GM23338 (cell line): Measurements from ENCODE around the gene FST. TPM values are rescaled to one million over a fixed set of nuclear protein-coding genes. Genes with fewer than 3 reads are reported as not detected.

ENCODE experiments used
- ATAC-seq: fragments of 200-7000 bp; cut with Tn5 transposase; 3 replicates; pipeline ENCODE4 v1.9.1; 2020
- DNase-seq: peaks from one replicate; pipeline ENCODE4 v3.0.0-alpha.2; 2015; ENCODE audit warnings: low spot score
- H2AFZ ChIP-seq: fragments of 200-600 bp; sonication (generic); 2 replicates; pipeline ENCODE4 v1.8.0; 2016; ENCODE audit warnings: antibody characterized with exemption, mild to moderate bottlenecking, moderate library complexity
- H3F3A ChIP-seq: fragments of 200-600 bp; sonication (generic); replicated peaks from 2 replicates; pipeline ENCODE4 v1.8.0; 2017; ENCODE audit warnings: antibody characterized with exemption, mixed run types, low read depth
- H3K27ac ChIP-seq: fragments of 200-600 bp; sonication (generic); 2 replicates; pipeline ENCODE4 v1.6.1; 2016; ENCODE audit warnings: low read depth
- H3K27me3 ChIP-seq: fragments of 200-600 bp; sonication (generic); 2 replicates; pipeline ENCODE4 v1.8.0; 2016; ENCODE audit warnings: mild to moderate bottlenecking, mixed run types, moderate library complexity; ENCODE audit not compliant: insufficient read depth
- H3K36me3 ChIP-seq: fragments of 200-600 bp; sonication (generic); 2 replicates; pipeline ENCODE4 v1.8.0; 2016; ENCODE audit warnings: mild to moderate bottlenecking; ENCODE audit not compliant: insufficient read depth
- H3K4me1 ChIP-seq: fragments of 200-600 bp; sonication (generic); 2 replicates; pipeline ENCODE4 v1.8.0; 2016; ENCODE audit warnings: mild to moderate bottlenecking, moderate library complexity; ENCODE audit not compliant: insufficient read depth
- H3K4me2 ChIP-seq: fragments of 200-600 bp; sonication (generic); 2 replicates; pipeline ENCODE4 v1.7.1; 2017; ENCODE audit warnings: mixed run types
- H3K4me3 ChIP-seq: fragments of 200-600 bp; sonication (generic); 2 replicates; pipeline ENCODE4 v1.6.1; 2016; ENCODE audit warnings: mixed run types
- H3K79me2 ChIP-seq: fragments of 200-600 bp; sonication (generic); replicated peaks from 2 replicates; pipeline ENCODE4 v1.8.0; 2017; ENCODE audit warnings: mild to moderate bottlenecking; ENCODE audit not compliant: insufficient read depth
- H3K9me2 ChIP-seq: fragments of 200-600 bp; sonication (generic); 2 replicates; pipeline ENCODE4 v1.8.0; 2017; ENCODE audit not compliant: insufficient read depth
- H4K20me1 ChIP-seq: fragments of 200-600 bp; sonication (generic); replicated peaks from 2 replicates; pipeline ENCODE4 v1.8.0; 2017; ENCODE audit warnings: mild to moderate bottlenecking; ENCODE audit not compliant: insufficient read depth
- H3K27ac Mint-ChIP-seq: 2 replicates; pipeline ENCODE4 v1.8.0; 2020; ENCODE audit warnings: inconsistent platforms, mild to moderate bottlenecking, moderate library complexity, mixed read lengths
- H3K27me3 Mint-ChIP-seq: 3 replicates; pipeline ENCODE4 v1.8.0; 2022; ENCODE audit warnings: low read depth, mild to moderate bottlenecking, moderate library complexity, mixed read lengths, inconsistent platforms; ENCODE audit not compliant: insufficient read depth, poor library complexity
- H3K36me3 Mint-ChIP-seq: 3 replicates; pipeline ENCODE4 v1.8.0; 2021; ENCODE audit warnings: low read depth, mild to moderate bottlenecking, inconsistent platforms, moderate library complexity, mixed read lengths
- H3K4me1 Mint-ChIP-seq: 3 replicates; pipeline ENCODE4 v1.8.0; 2020; ENCODE audit warnings: mild to moderate bottlenecking, inconsistent platforms, mixed read lengths
- H3K4me3 Mint-ChIP-seq: 3 replicates; pipeline ENCODE4 v1.8.0; 2021; ENCODE audit warnings: moderate library complexity, mild to moderate bottlenecking, inconsistent platforms, mixed read lengths
- H3K9me3 Mint-ChIP-seq: 3 replicates; pipeline ENCODE4 v1.8.0; 2020; ENCODE audit warnings: moderate library complexity, mild to moderate bottlenecking, inconsistent platforms, mixed read lengths
- CREB1 ChIP-seq: fragments of 250-450 bp; sonication (Bioruptor Pico); IDR thresholded peaks from 2 replicates; pipeline ENCODE4 v1.5.0; 2020; ENCODE audit warnings: low read depth, mild to moderate bottlenecking, moderate library complexity
- CTCF ChIP-seq, 2 experiments: fragments of 200-600 bp in 1 of 2; sonication (generic) in 1 of 2; conservative IDR thresholded peaks; 2 replicates each; pipeline versions ENCODE4 v1.5.1 to v1.6.1; 2016 to 2017; ENCODE audit warnings: antibody characterized with exemption in 2 of 2, low read depth in 2 of 2, mild to moderate bottlenecking in 2 of 2, moderate library complexity in 1 of 2
- EZH2 ChIP-seq: fragments of 200-600 bp; sonication (generic); IDR thresholded peaks from one replicate; pipeline ENCODE4 v1.8.0; 2017; ENCODE audit warnings: antibody characterized with exemption, mild to moderate bottlenecking, low read depth; ENCODE audit not compliant: unreplicated experiment
- JUNB ChIP-seq: IDR thresholded peaks from one replicate; pipeline ENCODE4 v1.6.1; 2016; ENCODE audit warnings: antibody characterized with exemption; ENCODE audit not compliant: unreplicated experiment
- NANOG ChIP-seq: IDR thresholded peaks from 2 replicates; pipeline ENCODE4 v1.6.1; 2016; ENCODE audit warnings: antibody characterized with exemption, borderline replicate concordance
- POLR2AphosphoS5 ChIP-seq: IDR thresholded peaks from 2 replicates; pipeline ENCODE4 v1.6.1; 2016; ENCODE audit warnings: antibody characterized with exemption, low read depth
- REST ChIP-seq: IDR thresholded peaks from one replicate; pipeline ENCODE4 v1.6.1; 2018; ENCODE audit warnings: antibody characterized with exemption; ENCODE audit not compliant: unreplicated experiment
- STAT1 ChIP-seq: IDR thresholded peaks from one replicate; pipeline ENCODE4 v1.6.1; 2016; ENCODE audit warnings: antibody characterized with exemption; ENCODE audit not compliant: unreplicated experiment
- ZNF331 ChIP-seq: fragments of 250-450 bp; sonication (Bioruptor Pico); IDR thresholded peaks from 2 replicates; pipeline ENCODE4 v1.5.0; 2020; ENCODE audit warnings: low read depth, mild to moderate bottlenecking, moderate library complexity
- polyA plus RNA-seq: library from polyadenylated mRNA; unstranded; fragments of >200 nt; fragmentation: Nextera tagmentation; extraction: Ambion mirVana; gene quantifications from 2 replicates; pipeline ENCODE4 v1.2.1, GENCODE V29; 2016
- total RNA-seq: library from RNA; depleted of rRNA; stranded (reverse); fragments of >200 nt; shearing (Covaris generic); gene quantifications from 2 replicates; pipeline ENCODE4 v1.2.3, GENCODE V29; 2014
- TF ChIP-seq, protein P1 (sequence below): fragments of 250-450 bp; sonication (Bioruptor Pico); IDR thresholded peaks from 2 replicates; pipeline ENCODE4 v1.5.0; 2020; ENCODE audit warnings: mild to moderate bottlenecking, moderate library complexity
- TF ChIP-seq, protein P2 (sequence below): IDR thresholded peaks from 2 replicates; pipeline ENCODE4 v1.6.1; 2016; ENCODE audit warnings: antibody characterized with exemption

FST gene
- total and polyA plus RNA-seq, 2 experiments from 2014 or later: 7.6 to 13.9 TPM

GRCh38 chr5:53515988-53516387 lies 35.6 kb downstream of the FST start:
- peaks cover 2% of the 10 kb centered on the region for H3K27me3 Mint-ChIP-seq

DNA sequence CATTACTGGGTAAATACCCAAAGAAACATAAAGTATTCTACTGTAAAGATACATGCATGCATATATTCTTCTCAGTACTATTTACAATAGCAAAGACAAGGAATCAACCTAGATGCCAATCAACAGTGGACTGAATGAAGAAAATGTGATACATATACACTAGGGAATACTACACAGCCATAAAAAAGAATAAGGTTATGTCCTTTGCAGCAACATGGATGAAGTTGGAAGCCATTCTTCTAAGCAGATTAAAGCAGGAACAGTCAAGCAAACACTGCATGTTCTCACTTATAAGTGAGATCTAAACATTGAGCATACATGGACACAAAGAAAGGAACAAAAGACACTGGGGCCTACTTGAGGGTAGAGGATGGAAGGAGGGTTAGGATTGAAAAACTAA lies 40.4 kb downstream of the FST start:
- Histone ChIP-seq H3K4me2 (no peak overlapping the region), H3K27me3 (no peaks in the 10 kb centered on the region), H4K20me1 (no peaks in the 10 kb centered on the region), H3K27ac (no peak overlapping the region), H3K4me3 (no peak overlapping the region), H2AFZ (no peak overlapping the region), H3F3A (no peaks in the 10 kb centered on the region), H3K36me3 (no peaks in the 10 kb centered on the region; the same call in 1 of the 2 replicates), H3K4me1 (no peaks in the 10 kb centered on the region), H3K9me2 (no peaks in the 10 kb centered on the region; the same call in 1 of the 2 replicates), H3K79me2 (no peaks in the 10 kb centered on the region)
- Mint-ChIP-seq H3K9me3 (peaks cover 18% of the 10 kb centered on the region), H3K4me3 (no peak overlapping the region), H3K4me1 (no peaks in the 10 kb centered on the region), H3K27ac (no peak overlapping the region), H3K36me3 (no peaks in the 10 kb centered on the region), H3K27me3 (peaks cover 2% of the 10 kb centered on the region)
- DNase-seq: no peak
- ATAC-seq: no peak
- TF ChIP-seq REST (no peak), EZH2 (no peak), CTCF (conservative IDR thresholded peaks at IDR 0.05; ENCODE audit: low read depth in 2 of 2) (no peak), ZNF331 (no peak), POLR2AphosphoS5 (no peak)
- TF ChIP-seq, protein P1, sequence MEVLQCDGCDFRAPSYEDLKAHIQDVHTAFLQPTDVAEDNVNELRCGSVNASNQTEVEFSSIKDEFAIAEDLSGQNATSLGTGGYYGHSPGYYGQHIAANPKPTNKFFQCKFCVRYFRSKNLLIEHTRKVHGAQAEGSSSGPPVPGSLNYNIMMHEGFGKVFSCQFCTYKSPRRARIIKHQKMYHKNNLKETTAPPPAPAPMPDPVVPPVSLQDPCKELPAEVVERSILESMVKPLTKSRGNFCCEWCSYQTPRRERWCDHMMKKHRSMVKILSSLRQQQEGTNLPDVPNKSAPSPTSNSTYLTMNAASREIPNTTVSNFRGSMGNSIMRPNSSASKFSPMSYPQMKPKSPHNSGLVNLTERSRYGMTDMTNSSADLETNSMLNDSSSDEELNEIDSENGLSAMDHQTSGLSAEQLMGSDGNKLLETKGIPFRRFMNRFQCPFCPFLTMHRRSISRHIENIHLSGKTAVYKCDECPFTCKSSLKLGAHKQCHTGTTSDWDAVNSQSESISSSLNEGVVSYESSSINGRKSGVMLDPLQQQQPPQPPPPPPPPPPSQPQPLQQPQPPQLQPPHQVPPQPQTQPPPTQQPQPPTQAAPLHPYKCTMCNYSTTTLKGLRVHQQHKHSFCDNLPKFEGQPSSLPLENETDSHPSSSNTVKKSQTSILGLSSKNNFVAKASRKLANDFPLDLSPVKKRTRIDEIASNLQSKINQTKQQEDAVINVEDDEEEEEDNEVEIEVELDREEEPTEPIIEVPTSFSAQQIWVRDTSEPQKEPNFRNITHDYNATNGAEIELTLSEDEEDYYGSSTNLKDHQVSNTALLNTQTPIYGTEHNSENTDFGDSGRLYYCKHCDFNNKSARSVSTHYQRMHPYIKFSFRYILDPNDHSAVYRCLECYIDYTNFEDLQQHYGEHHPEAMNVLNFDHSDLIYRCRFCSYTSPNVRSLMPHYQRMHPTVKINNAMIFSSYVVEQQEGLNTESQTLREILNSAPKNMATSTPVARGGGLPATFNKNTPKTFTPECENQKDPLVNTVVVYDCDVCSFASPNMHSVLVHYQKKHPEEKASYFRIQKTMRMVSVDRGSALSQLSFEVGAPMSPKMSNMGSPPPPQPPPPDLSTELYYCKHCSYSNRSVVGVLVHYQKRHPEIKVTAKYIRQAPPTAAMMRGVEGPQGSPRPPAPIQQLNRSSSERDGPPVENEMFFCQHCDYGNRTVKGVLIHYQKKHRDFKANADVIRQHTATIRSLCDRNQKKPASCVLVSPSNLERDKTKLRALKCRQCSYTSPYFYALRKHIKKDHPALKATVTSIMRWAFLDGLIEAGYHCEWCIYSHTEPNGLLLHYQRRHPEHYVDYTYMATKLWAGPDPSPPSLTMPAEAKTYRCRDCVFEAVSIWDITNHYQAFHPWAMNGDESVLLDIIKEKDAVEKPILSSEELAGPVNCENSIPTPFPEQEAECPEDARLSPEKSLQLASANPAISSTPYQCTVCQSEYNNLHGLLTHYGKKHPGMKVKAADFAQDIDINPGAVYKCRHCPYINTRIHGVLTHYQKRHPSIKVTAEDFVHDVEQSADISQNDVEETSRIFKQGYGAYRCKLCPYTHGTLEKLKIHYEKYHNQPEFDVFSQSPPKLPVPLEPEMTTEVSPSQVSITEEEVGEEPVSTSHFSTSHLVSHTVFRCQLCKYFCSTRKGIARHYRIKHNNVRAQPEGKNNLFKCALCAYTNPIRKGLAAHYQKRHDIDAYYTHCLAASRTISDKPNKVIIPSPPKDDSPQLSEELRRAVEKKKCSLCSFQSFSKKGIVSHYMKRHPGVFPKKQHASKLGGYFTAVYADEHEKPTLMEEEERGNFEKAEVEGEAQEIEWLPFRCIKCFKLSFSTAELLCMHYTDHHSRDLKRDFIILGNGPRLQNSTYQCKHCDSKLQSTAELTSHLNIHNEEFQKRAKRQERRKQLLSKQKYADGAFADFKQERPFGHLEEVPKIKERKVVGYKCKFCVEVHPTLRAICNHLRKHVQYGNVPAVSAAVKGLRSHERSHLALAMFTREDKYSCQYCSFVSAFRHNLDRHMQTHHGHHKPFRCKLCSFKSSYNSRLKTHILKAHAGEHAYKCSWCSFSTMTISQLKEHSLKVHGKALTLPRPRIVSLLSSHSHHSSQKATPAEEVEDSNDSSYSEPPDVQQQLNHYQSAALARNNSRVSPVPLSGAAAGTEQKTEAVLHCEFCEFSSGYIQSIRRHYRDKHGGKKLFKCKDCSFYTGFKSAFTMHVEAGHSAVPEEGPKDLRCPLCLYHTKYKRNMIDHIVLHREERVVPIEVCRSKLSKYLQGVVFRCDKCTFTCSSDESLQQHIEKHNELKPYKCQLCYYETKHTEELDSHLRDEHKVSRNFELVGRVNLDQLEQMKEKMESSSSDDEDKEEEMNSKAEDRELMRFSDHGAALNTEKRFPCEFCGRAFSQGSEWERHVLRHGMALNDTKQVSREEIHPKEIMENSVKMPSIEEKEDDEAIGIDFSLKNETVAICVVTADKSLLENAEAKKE (CRISPR knock-in tag): no peak
- TF ChIP-seq, protein P2, sequence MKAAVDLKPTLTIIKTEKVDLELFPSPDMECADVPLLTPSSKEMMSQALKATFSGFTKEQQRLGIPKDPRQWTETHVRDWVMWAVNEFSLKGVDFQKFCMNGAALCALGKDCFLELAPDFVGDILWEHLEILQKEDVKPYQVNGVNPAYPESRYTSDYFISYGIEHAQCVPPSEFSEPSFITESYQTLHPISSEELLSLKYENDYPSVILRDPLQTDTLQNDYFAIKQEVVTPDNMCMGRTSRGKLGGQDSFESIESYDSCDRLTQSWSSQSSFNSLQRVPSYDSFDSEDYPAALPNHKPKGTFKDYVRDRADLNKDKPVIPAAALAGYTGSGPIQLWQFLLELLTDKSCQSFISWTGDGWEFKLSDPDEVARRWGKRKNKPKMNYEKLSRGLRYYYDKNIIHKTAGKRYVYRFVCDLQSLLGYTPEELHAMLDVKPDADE: no peak

More at GRCh38 chr5:53515988-53516387, 35.6 kb downstream of the FST start:
- no peaks in the 10 kb centered on the region; the same call in 1 of the 2 replicates for H3K36me3 ChIP-seq
- ATAC-seq (no peak), DNase-seq (no peak)
- H3K27ac Mint-ChIP-seq: no peak overlapping the region
- H3K4me1 ChIP-seq: no peaks in the 10 kb centered on the region
- no peaks in the 10 kb centered on the region for H3K36me3 Mint-ChIP-seq
- TF ChIP-seq NANOG: no peak
- TF ChIP-seq ZNF331: no peak
- TF ChIP-seq EZH2: no peak
- no peak for TF ChIP-seq JUNB
- TF ChIP-seq STAT1: no peak
- TF ChIP-seq CREB1 (CRISPR knock-in tag): no peak
- H2AFZ ChIP-seq: no peak overlapping the region
- no peak overlapping the region for H3K4me3 Mint-ChIP-seq
- H4K20me1 ChIP-seq: no peaks in the 10 kb centered on the region
- no peak overlapping the region for H3K4me2 ChIP-seq
- no peak overlapping the region for H3K27ac ChIP-seq
- H3K9me2 ChIP-seq: no peaks in the 10 kb centered on the region
- no peaks in the 10 kb centered on the region for H3K4me1 Mint-ChIP-seq
- peaks cover 11% of the 10 kb centered on the region; the same call in 2 of the 3 replicates for H3K9me3 Mint-ChIP-seq
- H3K79me2 ChIP-seq: no peaks in the 10 kb centered on the region
- H3K27me3 ChIP-seq: no peaks in the 10 kb centered on the region
- H3K4me3 ChIP-seq: no peak overlapping the region
- H3F3A ChIP-seq: no peaks in the 10 kb centered on the region
